Left cardiac atrium (tissue), 4 donors: ENCODE measurements around the gene MRPS2. TPM values are rescaled to one million over a fixed set of nuclear protein-coding genes. Genes with fewer than 3 reads are reported as not detected.

Source experiments
- ATAC-seq, 2 donors: fragments of 200-7000 bp; cut with Tn5 transposase; one replicate each; pipeline ENCODE4 v1.9.1; 2020; ENCODE audit warnings: mild to moderate bottlenecking in 2 of 2, moderate library complexity in 2 of 2
- DNase-seq: peaks from one replicate; pipeline ENCODE4 v3.0.0-alpha.2; 2020
- intact Hi-C, 2 donors: fragments of 100-400 bp; cut with DNase I; formaldehyde crosslinking; loops; one replicate each; pipeline versions ENCODE4 v1.14.1 to v1.15.1; 2022 to 2023
- total RNA-seq, 2 donors: library from RNA; stranded (reverse); fragmentation: NEBNext Ultra II Directional; extraction: Animal tissue kit (Norgen Biotek cat#: 25700); gene quantifications; one replicate each; pipeline ENCODE4 v1.2.1, GENCODE V29; 2021
- donor health status: DM: no; HTN: yes; CAD: no.
- donor health status: DM: no; HTN: yes; CAD: no; lungs with severe emphysema.
- donor health status: DM: yes; HTN: yes; CAD: no.
- donor health status: Dilated cardiomyopathy.

Gene MRPS2
- total RNA-seq, 2 donors from 2014 or later: 32.6 to 34.0 TPM

DNA sequence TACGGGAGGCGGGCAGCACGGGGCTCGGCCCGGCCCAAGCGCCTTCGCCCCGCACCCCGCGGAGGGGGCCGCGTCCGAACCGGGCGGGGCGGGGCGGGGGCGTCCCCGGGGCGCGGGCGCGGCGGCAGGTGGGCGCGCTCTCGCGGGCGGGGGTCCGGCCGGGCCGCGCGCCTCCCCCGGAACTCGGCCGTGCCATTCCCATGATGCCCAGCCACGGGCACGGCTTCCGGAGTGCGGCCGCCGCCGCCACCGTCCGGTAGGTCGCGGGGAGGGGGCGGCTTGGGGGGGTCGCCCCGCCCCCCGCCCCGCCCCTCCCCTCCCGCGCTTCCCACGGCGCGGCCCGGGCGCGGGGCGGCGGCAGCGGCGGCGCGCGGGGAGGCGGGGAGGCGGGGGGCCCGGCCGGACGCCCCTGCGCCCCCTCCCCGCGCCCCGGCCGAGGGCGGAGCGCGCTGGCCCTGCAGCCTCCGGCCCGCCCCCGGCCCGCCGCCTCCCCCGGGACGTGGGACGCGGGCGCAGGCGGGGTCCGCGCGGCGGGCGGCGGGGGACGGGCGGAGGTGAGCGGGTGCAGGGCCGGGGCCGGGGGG lies 20.9 kb upstream of the MRPS2 start, which contains the start of gene PPP1R26:
PPP1R26 (plus strand) TSS at position 314 of the 584 bp plus-strand sequence. CDS start 4,729 bp downstream, outside the sequence.
- DNase-seq: peak; percentile 57
- ATAC-seq: peak; percentile 13 to 54
- intact Hi-C loops: no loop called here

DNA sequence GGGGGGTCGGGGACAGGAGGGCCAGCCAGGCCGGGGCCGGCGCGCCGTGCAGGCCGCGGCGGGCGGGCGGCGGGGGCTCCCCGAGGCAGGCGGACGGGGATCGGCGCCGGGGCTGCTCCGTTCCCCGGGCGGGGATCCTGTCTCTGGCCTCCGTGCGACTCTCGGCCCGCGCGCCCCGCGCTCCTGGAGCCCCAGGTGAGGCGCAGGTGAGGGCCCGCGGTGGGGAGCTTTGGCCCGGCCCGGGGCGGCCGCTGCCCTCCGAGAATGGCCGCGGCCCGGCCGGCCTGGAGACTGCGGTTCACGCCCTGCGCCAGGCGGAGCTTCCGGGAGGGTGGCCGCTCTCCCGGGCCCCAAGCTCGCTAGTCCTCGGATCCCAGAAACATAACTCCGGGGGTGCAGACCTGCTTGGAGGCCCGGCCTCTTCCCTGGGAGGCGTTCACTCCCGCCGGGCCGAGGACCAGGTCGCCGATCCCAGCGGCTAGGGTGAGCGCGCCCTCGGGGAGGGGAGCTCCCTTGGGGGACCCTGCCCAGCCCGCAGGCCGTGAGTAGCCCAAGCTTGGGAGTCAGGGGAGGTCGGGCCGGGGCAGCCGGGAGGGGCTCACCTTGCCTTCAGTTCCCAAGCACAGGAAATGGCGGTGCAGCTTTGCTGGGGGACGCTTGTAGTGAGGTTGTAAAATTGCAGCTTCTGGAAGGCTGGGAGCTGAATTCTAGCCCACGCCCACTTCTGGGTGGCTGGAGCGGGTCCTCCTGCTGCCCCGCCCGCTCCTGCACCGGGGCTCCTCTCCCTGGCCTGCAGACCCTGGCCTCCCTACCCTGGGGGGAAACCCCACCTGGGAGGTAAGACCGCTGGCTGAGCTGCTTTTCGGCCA lies 20.2 kb upstream of the MRPS2 start:
- intact Hi-C loops: no loop called here
- peak; percentile 54 for DNase-seq
- peak; percentile 66 to 80 for ATAC-seq

DNA sequence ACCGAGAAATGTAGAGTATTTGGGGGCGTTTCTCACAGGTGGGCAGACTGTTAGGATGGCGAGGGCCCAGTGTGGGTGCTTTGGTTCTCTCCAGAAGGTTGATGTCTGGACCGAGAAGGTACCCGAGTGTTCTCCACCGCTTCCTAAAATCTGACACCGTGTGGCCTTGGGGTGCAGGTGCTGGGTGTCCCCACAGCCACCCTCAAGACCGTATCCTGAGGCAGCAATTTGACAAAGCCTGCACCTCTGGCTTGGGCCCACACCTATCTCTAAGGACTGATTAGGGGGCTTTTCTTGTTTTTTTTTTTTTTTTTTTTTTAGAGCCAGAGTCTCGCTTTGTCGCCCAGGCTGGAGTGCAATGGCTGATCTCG lies 19.6 kb upstream of the MRPS2 start:
- ATAC-seq (no peak), DNase-seq (no peak)
- intact Hi-C loops: no loop called here

DNA sequence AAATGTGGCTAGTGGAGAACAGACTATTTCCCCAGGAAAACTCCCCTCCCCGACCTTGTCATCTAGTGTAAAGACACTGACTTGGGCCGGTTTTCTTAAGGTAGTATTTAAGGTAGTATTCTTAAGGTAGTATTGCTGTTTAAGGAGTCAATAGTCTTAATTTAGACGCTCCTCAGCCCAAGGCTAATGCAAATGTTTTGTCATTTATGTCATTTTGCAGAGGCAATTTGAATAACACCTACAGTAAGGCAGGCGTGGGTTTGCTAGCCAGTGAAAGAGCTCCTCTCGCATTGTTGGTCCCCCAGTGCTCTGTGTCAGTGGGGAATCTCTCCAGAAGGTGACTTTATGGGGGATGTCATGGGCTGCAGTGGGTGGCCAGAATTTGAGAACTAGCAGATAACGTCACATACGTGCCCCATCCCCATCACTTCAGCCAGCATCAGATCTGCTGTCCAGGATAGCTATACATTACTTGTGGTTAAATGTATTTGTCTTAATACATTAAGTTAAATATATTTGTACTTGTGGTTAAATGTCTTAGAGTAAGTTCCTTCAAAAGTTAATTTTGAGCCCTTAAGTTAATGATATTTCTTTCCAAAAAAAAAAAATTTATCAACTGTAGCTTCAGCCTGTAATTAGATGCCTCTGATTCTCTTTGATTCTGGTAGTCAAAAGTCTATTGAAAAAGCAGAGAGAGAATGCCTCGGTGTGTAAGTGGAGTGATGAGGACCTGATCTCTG lies 18.3 kb upstream of the MRPS2 start:
- DNase-seq (no peak), ATAC-seq (no peak)
- intact Hi-C loops: no loop called here

DNA sequence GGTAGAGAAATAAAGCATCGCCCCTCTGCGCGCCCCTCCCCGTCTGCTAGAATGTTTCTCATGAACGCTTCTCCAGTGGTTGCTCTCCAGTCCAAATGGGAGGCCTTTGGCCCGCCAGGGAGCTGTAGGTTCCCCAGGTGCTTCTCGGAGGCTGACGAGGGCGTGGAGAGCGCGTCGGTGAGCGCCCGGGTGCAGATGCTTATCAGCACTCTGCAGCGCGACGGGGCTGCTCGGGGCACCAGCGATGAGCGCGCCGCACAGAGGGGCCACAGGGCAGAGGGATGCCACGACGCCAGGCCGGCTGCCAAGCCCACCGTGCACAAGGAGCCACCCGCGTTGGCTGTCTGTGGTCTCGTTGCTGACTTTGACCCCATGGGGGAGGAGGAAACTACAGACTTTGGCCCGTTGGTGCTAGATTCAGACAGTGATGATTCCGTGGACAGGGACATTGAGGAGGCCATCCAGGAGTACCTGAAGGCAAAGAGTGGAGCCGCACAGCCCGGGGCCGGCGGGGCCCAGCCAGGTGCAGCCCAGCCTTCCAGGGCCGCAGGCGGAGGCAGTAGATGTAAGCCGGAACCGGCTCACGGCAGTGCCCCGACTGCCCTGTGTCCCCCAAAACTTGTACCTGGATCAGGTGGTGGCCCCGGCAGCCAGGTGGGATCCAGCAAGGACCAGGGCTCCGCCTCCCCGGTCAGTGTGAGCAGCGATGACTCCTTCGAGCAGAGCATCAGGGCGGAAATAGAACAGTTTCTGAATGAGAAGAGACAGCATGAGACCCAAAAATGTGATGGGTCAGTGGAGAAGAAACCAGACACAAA lies 15.8 kb upstream of the MRPS2 start:
- intact Hi-C loops: no loop called here
- ATAC-seq: no peak
- no peak for DNase-seq

DNA sequence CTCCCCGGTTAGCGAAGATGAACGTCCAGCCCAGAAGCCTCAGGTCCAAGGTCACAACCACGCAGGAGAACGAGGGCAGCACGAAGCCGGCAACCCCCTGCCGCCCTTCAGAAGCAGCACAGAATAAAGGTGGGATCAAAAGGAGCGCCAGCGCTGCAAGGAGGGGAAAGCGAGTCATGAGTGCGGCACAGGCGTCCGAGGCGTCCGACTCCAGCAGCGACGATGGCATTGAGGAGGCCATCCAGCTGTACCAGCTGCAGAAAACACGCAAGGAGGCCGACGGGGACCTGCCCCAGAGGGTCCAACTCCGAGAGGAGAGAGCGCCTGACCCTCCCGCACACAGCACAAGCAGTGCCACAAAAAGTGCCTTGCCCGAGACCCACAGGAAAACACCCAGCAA lies 15.1 kb upstream of the MRPS2 start:
- DNase-seq: no peak
- intact Hi-C loops: no loop called here
- no peak for ATAC-seq

DNA sequence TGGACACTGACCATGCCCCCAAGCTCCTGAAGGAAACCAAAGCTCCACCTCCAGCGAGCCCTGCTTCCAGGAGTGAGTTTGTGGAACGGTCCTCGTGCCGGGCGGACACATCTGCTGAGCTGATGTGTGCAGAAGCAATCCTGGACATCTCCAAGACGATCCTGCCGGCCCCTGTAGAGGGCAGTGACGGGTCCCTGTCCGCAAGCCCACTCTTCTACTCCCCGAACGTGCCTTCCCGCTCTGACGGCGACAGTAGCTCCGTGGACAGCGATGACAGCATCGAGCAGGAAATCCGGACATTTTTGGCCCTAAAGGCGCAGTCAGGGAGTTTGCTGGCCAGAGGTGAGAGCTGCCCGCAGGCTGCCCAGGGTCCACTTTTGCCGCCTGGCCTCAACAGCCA lies 14.7 kb upstream of the MRPS2 start:
- DNase-seq (no peak), ATAC-seq (no peak)
- intact Hi-C loops: no loop called here

DNA sequence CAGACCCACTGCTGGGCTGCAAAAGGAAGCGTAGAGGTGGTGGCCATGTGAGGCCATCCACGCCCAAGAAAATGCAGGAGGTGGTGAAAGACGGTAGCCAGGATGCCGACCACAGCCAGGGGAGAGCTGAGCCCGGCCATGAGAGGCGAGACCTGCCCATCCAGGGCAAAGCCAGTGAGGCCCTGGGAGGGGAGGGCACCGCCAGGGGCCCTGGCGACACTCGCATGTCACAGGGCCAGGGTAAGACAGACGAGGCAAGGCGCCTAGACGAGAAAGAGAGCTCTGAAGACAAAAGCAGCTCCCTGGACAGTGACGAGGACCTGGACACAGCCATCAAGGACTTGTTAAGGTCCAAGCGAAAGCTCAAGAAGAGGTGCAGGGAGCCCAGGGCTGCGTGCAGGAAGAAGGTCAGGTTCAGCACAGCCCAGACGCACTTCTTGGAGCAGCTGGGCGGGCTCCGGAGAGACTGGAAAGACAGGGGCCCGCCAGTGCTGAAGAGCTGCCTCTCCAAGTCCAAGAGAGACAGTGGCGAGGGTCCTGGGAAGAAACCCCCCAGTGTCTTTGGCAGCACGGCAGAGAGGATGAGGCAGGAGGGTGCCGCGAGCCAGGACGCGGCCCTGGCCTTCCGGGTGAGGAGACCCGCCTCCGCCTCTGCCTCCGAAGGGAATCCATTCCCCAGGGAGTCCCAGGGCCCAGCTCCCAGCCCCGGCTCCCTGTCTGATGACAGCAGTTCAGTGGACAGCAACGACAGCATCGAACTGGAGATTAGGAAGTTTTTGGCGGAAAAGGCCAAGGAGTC lies 14.0 kb upstream of the MRPS2 start:
- ATAC-seq (no peak), DNase-seq (no peak)
- intact Hi-C loops: no loop called here

DNA sequence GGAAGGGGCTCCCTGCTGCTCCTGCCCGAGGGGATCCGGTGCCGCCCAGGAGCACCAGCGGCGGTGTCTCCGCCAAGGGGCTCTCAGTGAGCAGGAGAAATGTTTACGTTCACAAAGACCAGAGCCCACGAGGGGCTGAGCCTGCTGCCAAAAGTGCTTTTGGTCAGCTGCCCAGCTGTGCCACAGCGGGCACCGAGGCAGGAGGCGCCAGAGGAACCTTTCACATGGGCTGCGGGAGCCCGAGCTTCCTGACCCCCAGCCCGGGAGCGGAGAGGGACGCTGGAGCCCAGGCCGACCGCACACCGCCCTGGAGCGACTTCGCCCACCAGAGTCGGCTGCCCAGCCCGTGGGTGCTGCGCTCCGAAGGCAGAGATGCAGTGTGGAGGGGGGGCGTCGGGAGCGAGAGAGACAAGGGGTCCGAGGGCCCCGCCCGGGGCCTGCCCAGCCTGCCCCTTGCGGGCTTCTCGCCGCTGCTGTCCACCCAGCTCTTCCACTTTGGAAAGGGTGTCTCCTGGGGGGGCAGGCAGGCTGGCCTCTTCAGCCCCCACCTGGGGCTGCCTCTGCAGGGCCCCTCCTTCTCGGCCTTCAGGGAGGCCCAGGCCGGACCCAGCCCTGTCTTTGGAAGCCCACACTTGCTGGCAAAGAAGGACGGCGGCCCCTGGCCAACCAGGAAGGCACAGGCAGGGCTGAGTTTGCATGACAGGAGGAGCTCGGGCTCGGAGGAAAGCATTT lies 13.0 kb upstream of the MRPS2 start:
- ATAC-seq (no peak), DNase-seq (no peak)
- intact Hi-C loops: no loop called here

DNA sequence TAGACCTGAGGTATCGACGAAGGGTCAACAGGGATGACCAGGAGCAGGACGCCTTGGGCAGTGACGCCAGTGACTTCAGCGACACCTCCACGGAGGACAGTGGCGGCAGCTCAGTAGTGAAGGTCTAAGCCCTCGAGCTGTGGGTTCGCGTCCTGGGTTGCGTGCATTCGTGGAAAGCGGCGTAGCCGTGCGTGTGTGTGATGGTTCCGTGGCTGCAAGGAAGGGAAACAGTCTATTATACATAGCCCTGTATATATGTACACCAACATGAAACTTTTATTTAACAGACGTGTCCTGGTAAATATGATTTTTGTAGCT lies 12.5 kb upstream of the MRPS2 start:
- intact Hi-C loops: no loop called here
- DNase-seq: no peak
- no peak for ATAC-seq

DNA sequence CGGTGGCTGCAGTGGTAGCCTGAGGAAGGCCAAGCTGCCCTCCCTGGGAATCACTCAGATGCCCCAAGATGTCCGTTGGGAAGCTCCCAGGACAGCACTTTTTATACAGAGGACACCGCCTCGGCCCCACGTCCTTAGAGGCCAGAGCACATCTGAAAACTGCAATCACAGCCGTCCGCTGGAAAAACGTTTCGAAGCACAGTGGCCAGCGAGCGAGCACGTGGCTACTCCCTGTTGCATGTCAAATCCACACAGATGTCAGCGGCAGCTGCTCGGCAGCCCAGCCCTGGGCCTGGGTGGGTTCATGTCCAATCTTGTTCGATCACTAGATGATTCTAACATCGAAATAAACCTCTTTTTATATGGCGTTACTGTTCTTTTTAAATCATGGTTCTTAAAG lies 12.0 kb upstream of the MRPS2 start:
- intact Hi-C loops: no loop called here
- ATAC-seq (no peak), DNase-seq (no peak)

DNA sequence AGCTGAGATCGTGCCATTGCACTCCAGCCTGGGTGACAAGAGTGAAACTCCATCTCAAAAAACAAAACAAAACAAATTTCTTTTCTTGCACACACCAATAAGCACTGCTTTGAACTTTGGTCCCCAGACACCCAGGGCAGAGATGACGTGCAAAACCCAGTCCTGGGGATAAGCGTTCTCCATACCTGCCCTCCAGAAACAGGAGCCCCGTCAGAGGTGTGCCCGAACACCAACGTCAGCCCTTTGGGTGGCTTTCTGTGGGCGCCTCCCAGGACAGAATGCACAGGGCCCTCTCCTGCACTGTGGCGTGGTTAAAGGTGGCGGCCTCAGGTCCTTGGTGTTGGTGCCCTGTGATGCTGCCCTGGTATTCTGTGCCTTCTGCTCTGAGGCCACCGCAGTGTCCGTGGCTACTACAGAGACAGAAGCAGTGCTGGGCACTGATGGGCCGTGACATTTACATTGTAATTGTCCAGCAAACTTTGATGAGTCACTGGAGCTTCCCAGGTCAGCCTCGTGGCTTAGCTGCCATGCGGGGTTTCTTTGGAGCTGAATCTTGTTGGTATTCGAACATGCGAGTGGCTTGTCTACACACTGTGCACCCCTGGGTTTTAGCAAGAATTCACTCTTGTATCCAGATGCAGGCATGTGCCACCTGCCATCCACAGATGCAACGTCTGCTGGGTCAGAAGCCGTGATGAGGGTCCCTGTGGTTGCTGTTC lies 11.1 kb upstream of the MRPS2 start:
- ATAC-seq: no peak
- intact Hi-C loops: no loop called here

DNA sequence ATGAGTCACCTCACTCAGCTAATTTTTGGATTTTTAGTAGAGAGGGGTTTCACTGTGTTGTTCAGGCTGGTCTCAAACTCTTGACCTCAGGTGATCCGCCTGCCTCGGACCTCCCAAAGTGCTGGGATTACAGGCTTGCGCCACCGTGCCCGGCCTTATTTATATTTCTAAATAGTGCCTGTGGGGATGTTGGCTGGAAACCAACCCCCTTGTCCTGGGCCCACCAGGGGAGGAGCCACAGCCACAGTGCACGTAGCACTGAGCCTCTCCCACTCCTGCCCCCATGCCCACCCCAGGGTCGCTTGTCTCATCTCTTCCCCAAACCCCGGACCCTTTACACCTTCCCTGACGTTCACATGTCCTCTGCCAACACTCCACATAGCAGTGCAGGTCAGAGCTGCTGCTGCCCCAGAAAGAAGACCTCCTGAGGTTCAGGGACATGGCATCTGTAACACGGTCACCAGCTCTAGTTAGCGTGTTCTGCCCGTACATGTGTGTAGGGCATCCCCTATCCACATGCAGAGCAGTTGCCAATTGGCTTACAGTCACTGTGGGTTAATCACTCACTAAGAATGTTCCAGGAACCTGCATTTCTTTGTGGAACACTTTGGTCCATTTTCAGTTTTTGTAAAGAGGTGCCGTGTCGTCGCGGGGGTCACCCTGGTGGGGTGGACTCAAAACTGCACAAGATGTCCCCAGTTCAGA lies 10.2 kb upstream of the MRPS2 start:
- intact Hi-C loops: no loop called here
- DNase-seq: no peak
- no peak for ATAC-seq

More for the DNA sequence above, 11.1 kb upstream of the MRPS2 start:
- DNase-seq: no peak

DNA sequence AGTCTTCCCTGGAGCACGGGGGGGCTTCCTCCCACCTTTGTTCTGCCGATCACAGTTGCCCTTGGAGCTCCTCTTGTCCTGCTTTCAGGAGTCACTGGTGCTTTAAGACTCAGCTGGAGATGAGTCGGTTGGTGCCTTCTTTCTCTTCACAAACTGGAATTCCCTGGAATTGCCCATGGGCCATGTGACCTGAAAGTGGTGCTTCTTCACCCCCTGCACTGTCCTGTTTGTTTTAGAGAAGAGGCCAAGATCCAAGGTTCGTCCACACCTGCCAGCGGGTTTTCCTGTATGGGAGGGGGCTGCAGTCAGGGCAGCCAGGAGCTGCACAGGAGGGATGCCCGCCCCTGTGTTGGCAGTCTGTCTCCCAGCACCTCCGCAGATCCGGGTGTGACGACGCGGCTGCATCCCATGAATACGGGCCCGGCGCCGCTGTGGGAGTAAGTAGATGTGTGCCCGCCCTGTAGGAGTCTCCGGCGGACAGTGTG lies 9.5 kb upstream of the MRPS2 start:
- DNase-seq (no peak), ATAC-seq (no peak)
- intact Hi-C loops: no loop called here

DNA sequence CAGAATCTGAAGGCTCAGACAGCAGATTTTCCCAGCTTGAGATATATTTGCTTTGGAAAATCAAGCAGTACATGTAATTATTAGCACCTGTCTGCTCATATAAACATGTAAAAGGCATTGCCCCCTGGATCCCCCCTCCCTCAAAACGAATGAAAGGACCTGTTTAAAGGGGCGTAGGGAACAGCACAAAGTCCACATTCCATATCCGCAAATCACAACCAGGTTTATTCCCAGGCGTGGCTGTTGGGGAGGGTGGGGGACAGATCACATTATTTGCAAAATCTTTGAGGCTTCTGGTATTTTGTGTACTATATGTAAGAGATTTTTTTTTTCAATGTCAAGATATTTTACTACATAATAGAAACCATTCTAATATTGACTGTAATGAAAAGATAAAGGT lies 8.7 kb upstream of the MRPS2 start:
- no peak for ATAC-seq
- DNase-seq: no peak
- intact Hi-C loops: no loop called here

DNA sequence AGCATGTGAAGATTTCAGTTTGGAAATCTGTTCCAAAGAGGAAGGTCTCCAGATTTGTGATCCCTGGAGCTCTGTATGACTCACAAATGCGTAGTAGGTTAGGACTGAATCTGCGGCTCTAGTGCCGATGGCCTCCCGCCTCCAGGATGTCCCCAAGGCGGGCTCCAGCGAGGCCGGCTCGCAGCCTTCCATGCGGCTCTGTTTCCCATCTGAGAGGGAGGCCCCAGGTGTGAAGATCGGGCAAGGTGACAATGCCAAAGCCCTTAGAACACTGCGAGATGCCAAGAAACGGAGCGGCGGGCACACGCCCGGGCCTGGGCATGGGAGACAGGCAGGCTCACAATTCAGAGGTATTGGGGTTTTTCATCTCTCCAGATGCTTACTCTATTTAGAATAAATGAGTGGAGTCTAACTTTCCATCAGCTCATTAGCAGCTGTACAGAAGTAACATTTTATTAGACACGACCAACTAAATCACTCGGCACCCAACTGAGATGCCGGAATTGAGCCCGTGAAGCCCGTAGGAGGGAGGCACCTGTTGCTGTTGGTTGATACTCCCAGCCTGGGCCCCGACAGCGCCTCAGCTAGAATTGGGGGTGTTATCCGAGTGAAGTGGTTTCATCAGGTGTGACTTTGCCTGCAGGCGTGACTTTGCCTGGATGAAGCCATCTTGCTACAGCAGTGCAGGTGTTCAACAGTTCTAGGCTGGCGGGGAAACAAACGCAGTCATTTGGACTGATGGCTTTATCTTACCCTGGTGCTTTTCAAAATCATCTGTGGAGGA lies 7.4 kb upstream of the MRPS2 start:
- ATAC-seq (no peak), DNase-seq (no peak)
- intact Hi-C loops: no loop called here
